ENCODE results near the gene CXCR6.

The CXCR6 gene

GRCh38 chr3:45966950-45967640 lies 23.8 kb downstream of the CXCR6 start:
- DNase-seq = peak in 44 of 56 donors; percentile 13 to 72 (median 48)

DNA sequence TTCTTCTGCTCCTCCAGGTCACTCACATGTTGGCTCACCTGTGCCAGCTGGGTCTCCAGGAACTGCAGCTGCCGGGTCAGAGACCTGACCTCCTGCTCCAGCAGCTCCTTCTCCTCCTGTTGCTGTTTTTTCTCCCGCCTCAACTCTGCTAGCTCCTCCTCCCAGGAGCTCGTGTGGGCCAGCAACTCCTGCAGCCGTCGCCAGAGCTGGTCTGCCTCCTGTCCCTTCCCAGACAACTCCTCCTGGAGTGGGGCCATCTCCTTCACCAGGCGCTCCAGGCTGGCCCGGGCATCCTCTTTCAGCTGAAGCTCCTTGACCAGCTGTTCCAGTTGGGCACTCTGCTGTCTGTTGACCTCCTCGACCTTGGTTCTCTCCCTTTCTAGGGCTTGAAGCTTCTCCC lies 24.5 kb downstream of the CXCR6 start:
- DNase-seq = peak in 3 of 56 donors; percentile 8 to 17 (median 15)

DNA sequence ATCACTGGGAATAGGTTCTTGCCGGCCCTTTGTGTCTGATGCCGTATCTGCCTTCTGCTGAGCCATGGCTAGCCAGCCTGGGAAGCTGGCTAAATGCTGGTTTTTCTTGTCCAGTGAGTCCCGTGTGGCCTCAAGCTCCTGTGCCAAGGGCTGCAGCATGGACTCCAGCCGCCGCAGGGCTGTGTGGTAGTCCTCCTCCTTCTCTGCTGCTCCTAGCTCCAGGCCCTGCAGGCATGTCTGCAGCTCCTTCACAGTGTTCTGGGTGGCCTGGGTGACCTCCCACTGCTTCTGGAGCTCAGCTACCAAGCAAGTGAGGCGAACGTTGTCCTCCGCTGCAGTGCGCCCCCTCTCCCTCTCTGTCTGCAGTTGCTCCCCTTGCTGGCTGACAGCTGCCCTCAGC lies 24.9 kb downstream of the CXCR6 start:
- DNase-seq = no peak

DNA sequence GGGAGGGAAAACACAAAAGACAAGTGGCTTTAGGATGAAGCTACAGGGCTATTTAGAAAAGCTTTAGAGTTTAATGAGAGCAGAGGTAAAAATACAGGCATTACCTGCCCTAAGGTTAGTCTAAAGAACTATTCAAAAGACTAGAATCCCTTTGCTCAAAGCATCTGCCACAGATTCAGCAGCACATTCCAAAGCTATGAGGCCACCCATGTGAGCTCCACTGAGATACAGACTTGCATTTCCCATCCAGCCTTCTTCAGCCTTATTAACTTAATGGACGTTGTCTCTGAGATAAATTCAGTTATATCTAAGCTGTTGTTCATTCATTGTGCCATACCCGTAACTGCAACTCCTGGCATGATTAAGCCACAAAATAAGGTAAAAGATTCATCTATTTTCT lies 25.4 kb downstream of the CXCR6 start:
- DNase-seq = no peak

GRCh38 chr3:45969116-45969515 lies 25.9 kb downstream of the CXCR6 start:
- DNase-seq = no peak

- DNase-seq = no peak
These were observed 26.7 kb downstream of the CXCR6 start for GRCh38 chr3:45969953-45970352.

- DNase-seq = no peak
These were observed 29.5 kb downstream of the CXCR6 start for GRCh38 chr3:45972534-45973402.

- DNase-seq = no peak
These were observed 31.4 kb downstream of the CXCR6 start for GRCh38 chr3:45974686-45975085.

GRCh38 chr3:45975686-45976085 lies 32.4 kb downstream of the CXCR6 start:
- DNase-seq = no peak

DNA sequence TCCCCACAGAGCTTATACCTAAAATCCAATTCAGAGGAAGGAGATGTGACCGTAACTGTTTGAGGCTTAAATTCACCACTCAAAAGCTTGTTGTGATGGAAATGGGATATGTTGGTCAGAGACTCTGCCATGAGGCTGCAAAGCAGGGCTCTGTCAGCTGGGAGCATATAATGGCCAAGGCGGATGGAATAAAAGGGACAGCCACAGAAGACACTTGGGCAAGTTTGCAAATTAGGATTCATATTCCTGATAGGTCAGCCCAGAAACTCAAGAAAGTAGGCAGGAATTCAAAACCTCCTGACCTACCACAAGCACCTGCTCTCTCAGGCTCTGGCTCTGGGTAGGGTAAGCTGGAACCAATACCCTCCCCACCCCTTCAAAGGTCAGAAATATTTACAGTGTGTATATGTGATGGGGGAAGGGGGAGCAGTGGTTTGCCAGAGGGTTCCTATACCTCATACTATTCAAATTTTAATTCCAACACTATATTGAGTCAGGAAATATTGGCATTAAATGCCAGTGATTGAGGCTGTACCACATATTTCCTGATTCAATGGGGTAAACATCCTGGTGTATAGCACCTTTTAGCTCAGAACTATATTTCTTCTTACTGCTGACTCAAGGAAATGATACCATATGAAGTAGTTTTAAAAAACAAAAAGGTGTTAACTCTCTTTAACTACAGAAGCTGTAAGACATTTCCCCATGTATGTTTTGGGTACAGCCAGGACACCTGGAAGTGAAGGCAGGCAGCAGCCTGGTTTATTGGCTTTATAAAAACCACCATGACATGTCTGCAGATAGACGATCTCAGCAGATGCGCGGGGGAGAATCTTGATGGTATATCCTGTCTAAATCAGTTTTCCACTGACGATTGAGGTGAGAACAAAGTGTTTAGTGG lies 33.2 kb downstream of the CXCR6 start:
- DNase-seq = no peak

DNA sequence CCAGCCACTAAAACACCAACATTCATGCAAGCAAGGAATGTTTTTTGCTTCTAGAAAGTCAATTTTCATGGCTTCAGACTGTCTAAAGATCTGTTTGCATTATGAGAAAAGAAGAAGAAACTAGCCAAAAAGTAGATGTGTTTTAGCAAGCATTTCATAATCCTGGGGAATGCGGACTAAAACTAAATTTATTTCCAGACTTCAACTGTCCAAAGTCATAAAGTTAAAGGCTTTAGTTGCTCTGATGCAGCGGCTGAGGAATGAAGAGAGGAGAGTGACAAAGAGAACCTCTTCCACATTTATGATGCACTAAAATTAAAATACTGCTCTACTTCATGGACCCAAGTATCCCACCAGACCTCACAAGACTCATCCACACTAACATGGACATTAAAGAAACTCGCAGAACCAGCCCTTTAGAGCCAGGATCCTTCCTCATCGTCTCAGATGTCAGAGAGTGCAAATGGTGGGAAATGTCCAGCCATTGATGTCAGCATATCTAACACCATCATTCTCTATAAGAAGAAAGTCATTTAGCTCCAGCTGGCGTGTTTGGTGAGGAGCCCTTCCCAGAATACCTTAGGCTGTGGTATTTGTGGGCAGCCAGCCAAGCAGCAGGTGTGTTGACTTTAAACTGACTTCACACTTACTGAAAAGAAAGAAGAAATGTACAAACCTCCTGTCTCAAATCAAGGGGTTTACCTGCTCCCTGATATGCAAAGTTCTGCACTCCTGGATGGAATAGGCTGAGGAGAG lies 34.9 kb downstream of the CXCR6 start:
- no peak for DNase-seq

GRCh38 chr3:45979378-45979777 lies 36.1 kb downstream of the CXCR6 start:
- DNase-seq = no peak

DNA sequence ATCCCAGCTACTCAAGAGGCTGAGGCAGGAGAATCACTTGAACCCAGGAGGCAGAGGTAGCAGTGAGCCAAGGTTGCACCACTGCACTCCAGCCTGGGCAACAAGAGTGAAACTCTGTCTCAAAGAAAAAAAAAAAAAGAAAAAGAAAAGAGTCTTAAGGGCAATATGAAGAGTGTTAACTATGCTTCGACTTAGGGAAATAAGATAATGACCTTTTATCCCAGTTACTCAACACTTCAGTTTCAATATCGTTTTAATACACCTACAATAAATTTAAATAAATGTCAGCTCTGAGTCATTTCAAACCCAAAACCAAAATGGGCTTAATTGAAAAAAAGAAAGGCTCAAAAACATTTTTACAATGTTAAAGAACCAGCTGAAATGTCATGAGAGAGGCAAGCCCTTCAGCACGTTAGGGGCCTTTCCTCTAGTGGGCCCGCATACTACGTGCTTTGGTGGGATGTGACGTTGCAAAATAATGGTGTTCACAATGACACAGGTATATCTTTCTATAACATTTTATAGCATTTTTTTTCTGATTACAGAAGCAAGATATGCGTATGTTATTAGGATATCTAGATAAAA lies 37.1 kb downstream of the CXCR6 start:
- no peak for DNase-seq

DNA sequence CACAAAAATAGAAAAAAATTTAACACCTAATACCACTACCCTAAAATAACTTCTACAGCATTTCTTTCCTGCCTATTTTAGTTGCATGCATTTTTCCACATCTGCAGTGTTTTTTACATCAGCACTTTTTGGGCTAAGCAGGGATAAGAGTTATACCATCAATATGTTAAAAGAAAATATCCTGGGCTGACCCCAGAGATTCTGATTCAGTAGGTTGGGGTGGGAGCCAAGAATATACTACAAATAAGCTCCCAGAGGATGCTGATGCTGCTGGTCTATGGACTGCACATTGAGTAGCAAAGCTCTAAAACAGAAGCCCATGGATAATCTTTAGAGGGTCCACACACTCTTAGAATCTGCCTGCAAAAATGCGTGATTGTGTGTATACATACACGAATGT lies 37.6 kb downstream of the CXCR6 start:
- DNase-seq = no peak

GRCh38 chr3:45981346-45982074 lies 38.2 kb downstream of the CXCR6 start:
- no peak for DNase-seq

DNA sequence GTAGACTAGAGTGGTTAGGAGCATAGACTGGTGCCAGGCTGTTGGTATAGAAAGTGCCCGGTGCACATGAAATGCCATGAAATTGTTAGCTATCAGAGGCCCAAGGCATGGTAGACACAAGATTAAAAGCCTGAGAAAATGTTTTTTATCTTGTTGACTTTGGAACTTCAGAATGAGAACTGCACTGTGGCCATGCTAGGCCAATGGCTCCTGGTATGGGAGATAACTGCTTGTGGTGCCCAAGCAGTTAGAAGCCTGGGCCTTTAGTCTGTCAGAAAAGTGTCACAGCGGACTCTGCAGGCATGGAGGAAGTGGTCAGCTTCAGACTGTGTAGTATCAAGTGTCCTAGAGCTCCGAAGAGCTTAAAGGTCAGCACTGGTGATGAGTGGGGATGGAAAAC lies 40.5 kb downstream of the CXCR6 start:
- DNase-seq = no peak

DNA sequence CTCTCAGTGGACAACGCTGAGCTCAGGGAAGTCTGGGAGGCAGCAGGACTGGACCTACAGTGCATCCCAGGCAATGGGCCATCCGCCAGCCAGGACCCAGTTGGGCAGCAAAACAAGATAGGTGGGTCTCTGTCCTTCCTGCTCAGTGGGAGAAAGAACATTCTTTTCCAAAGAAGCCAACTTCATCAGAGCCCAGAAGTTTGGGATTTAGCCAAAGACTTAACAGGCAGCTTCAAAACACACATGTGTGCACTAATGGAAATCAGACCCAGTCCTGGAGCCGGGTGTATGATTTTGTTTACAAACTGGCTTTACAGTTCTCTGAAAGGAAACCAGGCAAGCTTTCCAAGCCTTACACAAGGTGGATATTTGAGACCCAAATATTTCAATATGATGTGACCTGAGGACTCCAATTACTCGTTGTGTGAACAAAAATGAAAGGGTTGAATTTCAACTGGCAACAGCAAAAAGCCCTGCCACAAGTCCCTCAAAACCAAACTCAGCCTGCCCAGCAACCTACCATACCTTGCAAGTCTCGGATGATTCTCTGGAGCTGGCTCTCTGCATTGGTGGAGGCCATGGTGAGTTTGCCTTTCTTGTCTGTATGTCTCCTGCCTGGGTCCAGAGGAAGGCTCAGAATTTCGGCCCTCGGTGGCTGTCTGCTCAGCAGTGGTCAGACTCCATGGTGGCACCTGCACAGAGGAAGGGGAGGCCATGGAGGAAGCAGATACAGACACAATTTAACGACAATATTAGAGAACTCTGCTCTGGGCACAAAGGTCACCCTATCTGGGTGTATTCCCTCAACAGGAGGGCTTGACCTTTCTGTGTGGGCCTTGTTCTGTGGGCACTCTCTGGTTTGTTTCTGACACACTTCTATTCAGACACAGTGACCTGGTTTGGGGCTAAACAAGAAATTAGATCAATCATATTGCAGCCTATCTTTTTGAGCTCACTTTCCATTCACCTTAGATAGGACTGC lies 41.4 kb downstream of the CXCR6 start:
- DNase-seq = no peak

DNA sequence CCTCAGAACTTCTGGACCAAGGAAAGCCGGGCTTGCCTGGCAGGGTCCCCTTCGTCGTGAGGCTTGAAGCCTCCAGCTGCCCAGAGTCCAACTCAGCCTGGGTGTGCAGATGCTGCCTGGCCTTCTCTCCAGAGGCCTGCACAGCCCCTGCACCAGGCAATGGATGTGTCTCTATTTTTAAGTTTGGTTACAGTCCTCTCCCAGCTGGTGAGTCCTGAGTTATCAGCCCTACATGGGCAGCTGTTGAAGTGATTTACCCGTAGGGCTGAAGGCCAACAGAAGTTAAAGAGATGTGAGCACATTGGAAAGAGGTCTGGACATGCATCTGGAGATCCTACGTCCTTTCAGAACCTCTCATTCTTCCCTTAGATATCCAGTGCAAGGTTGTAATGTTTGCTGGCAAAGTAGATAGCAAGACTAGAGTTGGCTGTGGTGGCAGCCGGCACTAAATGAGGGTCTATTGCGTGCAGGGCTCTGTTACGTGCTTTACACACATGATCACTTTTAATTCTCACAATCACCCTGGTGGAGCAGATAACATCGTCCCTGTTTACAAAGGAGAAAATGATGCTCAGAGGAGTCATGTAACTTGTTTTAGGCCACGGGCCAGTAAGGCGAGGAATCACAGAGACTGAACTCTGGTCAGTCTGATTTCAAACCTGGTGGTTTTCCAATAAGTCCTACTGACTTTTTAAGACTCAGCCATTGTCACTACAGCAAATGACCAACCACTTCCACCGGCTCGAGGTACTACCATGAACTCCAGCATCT lies 42.5 kb downstream of the CXCR6 start:
- DNase-seq = no peak

Measured in amygdala (tissue), 56 donors.